IMR-90 (cell line): ENCODE measurements around the gene SLC39A11. TPM values are rescaled to one million over a fixed set of nuclear protein-coding genes. Genes with fewer than 3 reads are reported as not detected.

ENCODE experiments used
- ATAC-seq: fragments of 200-7000 bp; cut with Tn5 transposase; 2 replicates; pipeline ENCODE4 v1.9.1; 2020; ENCODE audit warnings: low read depth, mild to moderate bottlenecking, moderate library complexity
- BruUV-seq: library from RNA; stranded (reverse); fragments of 400-500 nt; replicated peaks from 2 replicates; lab custom pipeline; 2021; lab: Mats Ljungman, UMichigan
- CTCF ChIA-PET: fragments of 300-600 bp; formaldehyde crosslinking; extraction: SDS; loops from one replicate; lab custom pipeline; 2021; ENCODE audit warnings: antibody characterized with exemption; lab: Yijun Ruan, JAX
- POLR2A ChIA-PET: fragments of 300-600 bp; sonication (Branson Sonifier 250); formaldehyde crosslinking; loops from one replicate; lab custom pipeline; 2022; ENCODE audit warnings: antibody characterized with exemption; ENCODE audit not compliant: unreplicated experiment; lab: Charles Lee
- DNase-seq: peaks from one replicate; pipeline ENCODE4 v3.0.0; 2013
- H2AFZ ChIP-seq: replicated peaks from 2 replicates; pipeline ENCODE3; 2013; ENCODE audit warnings: low read length, mild to moderate bottlenecking; ENCODE audit not compliant: poor library complexity
- H2AK5ac ChIP-seq: 2 replicates; pipeline ENCODE4 v1.6.1; 2013; ENCODE audit warnings: low read depth, low read length, inconsistent platforms
- H2AK9ac ChIP-seq: replicated peaks from 2 replicates; pipeline ENCODE3; 2013; ENCODE audit warnings: mild to moderate bottlenecking, low read depth, low read length, moderate library complexity; ENCODE audit not compliant: poor library complexity
- H2BK120ac ChIP-seq: 2 replicates; pipeline ENCODE4 v1.6.1; 2013; ENCODE audit warnings: low read depth, low read length, inconsistent platforms
- H2BK15ac ChIP-seq: 3 replicates; pipeline ENCODE4 v1.6.1; 2013; ENCODE audit warnings: low read depth, low read length, inconsistent platforms
- H2BK20ac ChIP-seq: 2 replicates; pipeline ENCODE4 v1.6.1; 2013; ENCODE audit warnings: low read depth, mild to moderate bottlenecking, inconsistent platforms, low read length, moderate library complexity
- H2BK5ac ChIP-seq: 2 replicates; pipeline ENCODE4 v1.6.1; 2013; ENCODE audit warnings: mild to moderate bottlenecking, low read depth, low read length, inconsistent platforms; ENCODE audit not compliant: poor library complexity, severe bottlenecking
- H3K14ac ChIP-seq: replicated peaks from 2 replicates; pipeline ENCODE4 v1.6.1; 2013; ENCODE audit warnings: low read depth, low read length, inconsistent platforms
- H3K18ac ChIP-seq: 2 replicates; pipeline ENCODE4 v1.6.1; 2013; ENCODE audit warnings: low read depth, low read length, control low read depth
- H3K23ac ChIP-seq: 2 replicates; pipeline ENCODE4 v1.6.1; 2013; ENCODE audit warnings: low read depth, low read length, inconsistent platforms
- H3K27ac ChIP-seq: 2 replicates; pipeline ENCODE4 v1.5.1; 2013; ENCODE audit warnings: mild to moderate bottlenecking, control low read depth, low read length; ENCODE audit not compliant: insufficient read depth
- H3K27me3 ChIP-seq: 2 replicates; pipeline ENCODE4 v1.6.1; 2013; ENCODE audit warnings: low read length; ENCODE audit not compliant: control insufficient read depth, insufficient read depth
- H3K36me3 ChIP-seq: 2 replicates; pipeline ENCODE4 v1.6.1; 2013; ENCODE audit warnings: low read length, mixed read lengths; ENCODE audit not compliant: control insufficient read depth, insufficient read depth
- H3K4ac ChIP-seq: 2 replicates; pipeline ENCODE4 v1.6.1; 2013; ENCODE audit warnings: low read depth, low read length, inconsistent platforms
- H3K4me1 ChIP-seq: 2 replicates; pipeline ENCODE4 v1.6.1; 2013; ENCODE audit warnings: low read length, mixed read lengths; ENCODE audit not compliant: control insufficient read depth, insufficient read depth
- H3K4me2 ChIP-seq: 2 replicates; pipeline ENCODE4 v1.6.1; 2013; ENCODE audit warnings: low read depth, mild to moderate bottlenecking, control low read depth, low read length, moderate library complexity
- H3K4me3 ChIP-seq: 2 replicates; pipeline ENCODE4 v1.5.1; 2013; ENCODE audit warnings: low read depth, mild to moderate bottlenecking, control low read depth, low read length, moderate library complexity; ENCODE audit not compliant: insufficient read depth
- H3K56ac ChIP-seq: 2 replicates; pipeline ENCODE4 v1.6.1; 2013; ENCODE audit warnings: low read length, inconsistent platforms; ENCODE audit not compliant: insufficient read depth; ENCODE audit errors: extremely low read depth
- H3K79me1 ChIP-seq, 2 experiments: 2 replicates each; pipeline ENCODE4 v1.6.1; 2013; ENCODE audit warnings: low read length in 2 of 2, inconsistent platforms in 1 of 2, low read depth in 1 of 2
- H3K9ac ChIP-seq: 2 replicates; pipeline ENCODE4 v1.6.1; 2013; ENCODE audit warnings: low read depth, low read length, control low read depth
- H3K9me1 ChIP-seq: 2 replicates; pipeline ENCODE4 v1.6.1; 2013; ENCODE audit warnings: low read length, inconsistent platforms; ENCODE audit not compliant: insufficient read depth
- H3K9me3 ChIP-seq: 2 replicates; pipeline ENCODE4 v1.6.1; 2013; ENCODE audit warnings: low read length; ENCODE audit not compliant: control insufficient read depth, insufficient read depth
- H4K20me1 ChIP-seq: 2 replicates; pipeline ENCODE4 v1.6.1; 2013; ENCODE audit warnings: low read length, inconsistent platforms; ENCODE audit not compliant: insufficient read depth
- H4K5ac ChIP-seq: 2 replicates; pipeline ENCODE4 v1.6.1; 2013; ENCODE audit warnings: mild to moderate bottlenecking, low read depth, low read length, control low read depth
- H4K8ac ChIP-seq, 2 experiments: 2 replicates each; pipeline ENCODE4 v1.6.1; 2013; ENCODE audit warnings: low read depth in 2 of 2, low read length in 2 of 2, control low read depth in 1 of 2, inconsistent platforms in 1 of 2
- H4K91ac ChIP-seq: 2 replicates; pipeline ENCODE4 v1.6.1; 2013; ENCODE audit warnings: low read depth, low read length, inconsistent platforms; ENCODE audit not compliant: insufficient read depth
- BHLHE40 ChIP-seq: fragments of 150-350 bp; IDR thresholded peaks from 2 replicates; pipeline ENCODE4 v1.6.1; 2016; ENCODE audit warnings: mild to moderate bottlenecking, low read depth, low read length
- CEBPB ChIP-seq: IDR thresholded peaks from 2 replicates; pipeline ENCODE4 v1.6.1; 2012; ENCODE audit warnings: low read depth, low read length, improper control_type of control experiment
- CHD1 ChIP-seq: IDR thresholded peaks from 2 replicates; pipeline ENCODE4 v1.6.1; 2012; ENCODE audit warnings: low read depth, low read length, improper control_type of control experiment
- CTCF ChIP-seq: conservative IDR thresholded peaks from 2 replicates; pipeline ENCODE4 v1.5.1; 2012; ENCODE audit warnings: mild to moderate bottlenecking, low read depth, low read length, improper control_type of control experiment
- ELK1 ChIP-seq: fragments of 150-350 bp; IDR thresholded peaks from 2 replicates; pipeline ENCODE4 v1.6.1; 2016; ENCODE audit warnings: low read depth, mild to moderate bottlenecking, low read length, moderate library complexity, borderline replicate concordance
- FOS ChIP-seq: fragments of 150-350 bp; IDR thresholded peaks from 2 replicates; pipeline ENCODE4 v1.6.1; 2016; ENCODE audit warnings: low read depth, low read length
- MAFK ChIP-seq: IDR thresholded peaks from 2 replicates; pipeline ENCODE4 v1.6.1; 2012; ENCODE audit warnings: low read depth, low read length, improper control_type of control experiment
- MAZ ChIP-seq: IDR thresholded peaks from 2 replicates; pipeline ENCODE4 v1.6.1; 2012; ENCODE audit warnings: low read depth, mild to moderate bottlenecking, low read length, improper control_type of control experiment, moderate library complexity, borderline replicate concordance
- MXI1 ChIP-seq: IDR thresholded peaks from 2 replicates; pipeline ENCODE4 v1.6.1; 2012; ENCODE audit warnings: low read depth, mild to moderate bottlenecking, low read length, moderate library complexity, borderline replicate concordance
- NFE2L2 ChIP-seq: fragments of 150-350 bp; IDR thresholded peaks from 2 replicates; pipeline ENCODE4 v1.6.1; 2016; ENCODE audit warnings: low read depth, mild to moderate bottlenecking, low read length
- POLR2A ChIP-seq: IDR thresholded peaks from 2 replicates; pipeline ENCODE4 v1.6.1; 2012; ENCODE audit warnings: mild to moderate bottlenecking, low read depth, low read length
- RAD21 ChIP-seq: IDR thresholded peaks from 2 replicates; pipeline ENCODE4 v1.6.1; 2012; ENCODE audit warnings: low read length, improper control_type of control experiment
- RCOR1 ChIP-seq: IDR thresholded peaks from 2 replicates; pipeline ENCODE4 v1.6.1; 2012; ENCODE audit warnings: mild to moderate bottlenecking, low read length, improper control_type of control experiment; ENCODE audit not compliant: insufficient replicate concordance
- RFX5 ChIP-seq: IDR thresholded peaks from 2 replicates; pipeline ENCODE4 v1.8.0; 2012; ENCODE audit warnings: low read depth, mild to moderate bottlenecking, low read length, moderate library complexity
- SMC3 ChIP-seq: fragments of 150-350 bp; IDR thresholded peaks from 2 replicates; pipeline ENCODE4 v1.6.1; 2016; ENCODE audit warnings: low read depth, mild to moderate bottlenecking, antibody characterized with exemption, low read length, moderate library complexity
- USF2 ChIP-seq: fragments of 150-350 bp; IDR thresholded peaks from 2 replicates; pipeline ENCODE4 v1.6.1; 2017; ENCODE audit warnings: mild to moderate bottlenecking, antibody characterized with exemption, low read length, low read depth
- dilution Hi-C: fragments of 300-500 bp; cut with HindIII; formaldehyde crosslinking; loops from one replicate; pipeline ENCODE4 v1.14.3; 2018; ENCODE audit warnings: low sequenced_read_pairs; ENCODE audit not compliant: unreplicated experiment
- in situ Hi-C: fragments of 300-500 bp; cut with MboI; formaldehyde crosslinking; loops from 3 replicates; pipeline ENCODE4 v1.14.3; 2019; ENCODE audit warnings: low sequenced_read_pairs, inconsistent platforms, mixed read lengths
- intact Hi-C: fragments of 100-400 bp; cut with micrococcal nuclease; formaldehyde crosslinking; loops from 2 replicates; pipeline ENCODE4 v1.10.0; 2022
- polyA plus RNA-seq, 3 experiments: library from polyadenylated mRNA; depleted of rRNA; stranded (reverse); fragments of >200 nt; gene quantifications; 2 replicates each; pipeline ENCODE4 v1.2.3, GENCODE V29; 2012; ENCODE audit warnings: low replicate concordance in 1 of 3
- total RNA-seq: library from RNA; depleted of rRNA; stranded (reverse); fragments of >200 nt; gene quantifications from 2 replicates; pipeline ENCODE4 v1.2.3, GENCODE V29; 2012

The SLC39A11 gene
- total and polyA plus RNA-seq, 2 of the 4 experiments (the other 2 are of a cell fraction): 8.8 to 14.3 TPM

- H3K4me3 ChIP-seq: no peak overlapping the region
- H3K4ac ChIP-seq: no peak overlapping the region
- H4K20me1 ChIP-seq: no peaks in the 10 kb centered on the region
- H2AK9ac ChIP-seq: no peak overlapping the region
- no peak overlapping the region for H3K23ac ChIP-seq
- TF ChIP-seq MAFK (no peak), RAD21 (no peak), POLR2A (no peak), NFE2L2 (no peak), CEBPB (no peak), RFX5 (no peak), ELK1 (no peak), BHLHE40 (no peak), CTCF (no peak), FOS (no peak), RCOR1 (no peak), CHD1 (no peak), MAZ (no peak), USF2 (no peak), MXI1 (no peak), SMC3 (no peak)
- ATAC-seq: no peak
- dilution Hi-C loops (no loop called here), intact Hi-C loops (no loop called here), in situ Hi-C loops (no loop called here)
- H2BK20ac ChIP-seq: no peak overlapping the region
- ChIA-PET CTCF (no interaction called here), POLR2A (no interaction called here)
- no peak overlapping the region for H2AFZ ChIP-seq
- H2BK120ac ChIP-seq: no peak overlapping the region
- H3K4me2 ChIP-seq: no peak overlapping the region
- no peak overlapping the region for H2BK5ac ChIP-seq
- H3K56ac ChIP-seq: no peak overlapping the region
- no TSS peak for BruUV-seq
- DNase-seq: no peak
- no peak overlapping the region for H4K91ac ChIP-seq
- no peak overlapping the region for H4K8ac ChIP-seq
- H3K14ac ChIP-seq: no peak overlapping the region
- no peaks in the 10 kb centered on the region for H3K9me1 ChIP-seq
- H2AK5ac ChIP-seq: no peak overlapping the region
- peaks cover 2% of the 10 kb centered on the region; the same call in 1 of the 2 replicates for H3K9me3 ChIP-seq
- no peak overlapping the region for H4K5ac ChIP-seq
- H2BK15ac ChIP-seq: no peak overlapping the region
- no peak overlapping the region for H3K27ac ChIP-seq
- H3K4me1 ChIP-seq: no peaks in the 10 kb centered on the region
- 0 out of 2 replicates have a peak, but pooled peaks cover 1% of the 10 kb centered on the region for H3K36me3 ChIP-seq
- H3K9ac ChIP-seq: no peak overlapping the region
- no peaks in the 10 kb centered on the region for H3K79me1 ChIP-seq
- no peak overlapping the region for H3K18ac ChIP-seq
- H3K27me3 ChIP-seq: no peaks in the 10 kb centered on the region
These were observed 252.5 kb downstream of the SLC39A11 start for GRCh38 chr17:72840019-72840418.
